AG04450 (cell line): ENCODE data around the gene DGAT2L6. TPM values are rescaled to one million over a fixed set of nuclear protein-coding genes. Genes with fewer than 3 reads are reported as not detected.

Experiments used
- CTCF ChIA-PET: fragments of 300-600, 350-600 bp; formaldehyde crosslinking; extraction: SDS; loops from one replicate; lab custom pipeline; 2022; ENCODE audit warnings: antibody characterized with exemption, inconsistent platforms; lab: Charles Lee
- POLR2A ChIA-PET: fragments of 350-600 bp; formaldehyde crosslinking; extraction: SDS; loops from one replicate; lab custom pipeline; 2021; ENCODE audit warnings: antibody characterized with exemption, inconsistent platforms; lab: Yijun Ruan, JAX
- DNase-seq: peaks from one replicate; pipeline ENCODE4 v3.0.0-alpha.2; 2011; ENCODE audit warnings: low read depth, low spot score
- H3K27ac ChIP-seq: one replicate; pipeline ENCODE4 v1.5.1; 2012; ENCODE audit warnings: low read depth, low read length, control low read depth
- H3K27me3 ChIP-seq: one replicate; pipeline ENCODE4 v1.6.0; 2012; ENCODE audit warnings: low read length; ENCODE audit not compliant: control insufficient read depth, insufficient read depth
- H3K4me3 ChIP-seq: 2 replicates; pipeline ENCODE4 v1.5.1; 2011; ENCODE audit warnings: mild to moderate bottlenecking, low read depth, low read length, control low read depth
- H3K9me3 ChIP-seq: 2 replicates; pipeline ENCODE4 v1.5.1; 2012; ENCODE audit warnings: low read length; ENCODE audit not compliant: control insufficient read depth, insufficient read depth
- CTCF ChIP-seq: IDR thresholded peaks from 2 replicates; pipeline ENCODE4 v1.5.1; 2011; ENCODE audit warnings: low read depth, low read length, control low read depth, inconsistent platforms
- polyA plus RNA-seq: library from polyadenylated mRNA; depleted of rRNA; stranded (reverse); fragments of >200 nt; gene quantifications from 2 replicates; pipeline ENCODE4 v1.2.3, GENCODE V29; 2011

The DGAT2L6 gene
- polyA plus RNA-seq, 1 experiment: not detected

- POLR2A ChIA-PET: no interaction called here
- CTCF ChIA-PET: interaction anchor here (0.6 kb wide), 1 partner anchor 10 kb away, joined by 3 read pairs; no protein-coding TSS in a partner anchor
- H3K4me3 ChIP-seq: no peak overlapping the region
- no peaks in the 10 kb centered on the region for H3K9me3 ChIP-seq
- TF ChIP-seq CTCF: no peak
- no peak for DNase-seq
- no peaks in the 10 kb centered on the region for H3K27me3 ChIP-seq
- no peak overlapping the region for H3K27ac ChIP-seq
Observed at GRCh38 chrX:70219938-70220764, 42.9 kb downstream of the DGAT2L6 start.

DNA sequence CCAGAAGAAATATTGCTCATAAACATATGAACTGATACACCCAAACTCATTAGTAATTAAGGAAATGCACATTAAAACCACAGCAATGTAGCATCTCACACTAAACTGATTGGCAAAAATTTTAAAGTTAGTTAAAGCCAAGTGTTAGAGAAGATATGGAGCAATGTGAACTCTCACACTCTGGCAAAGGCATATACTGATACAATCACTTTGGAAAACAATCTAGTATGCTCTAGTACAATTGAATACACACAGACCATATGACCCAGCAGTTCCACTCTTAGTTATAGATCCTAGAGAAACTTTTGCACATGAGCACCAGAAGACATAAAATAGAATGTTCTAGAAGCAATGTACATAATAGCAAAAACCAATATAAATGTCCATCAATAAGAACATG lies 48.8 kb downstream of the DGAT2L6 start:
- no peak for DNase-seq
- POLR2A ChIA-PET: no interaction called here
- CTCF ChIA-PET: no interaction called here
- Histone ChIP-seq H3K9me3 (no peaks in the 10 kb centered on the region), H3K27ac (no peak overlapping the region), H3K4me3 (no peak overlapping the region), H3K27me3 (no peaks in the 10 kb centered on the region)
- no peak for TF ChIP-seq CTCF

DNA sequence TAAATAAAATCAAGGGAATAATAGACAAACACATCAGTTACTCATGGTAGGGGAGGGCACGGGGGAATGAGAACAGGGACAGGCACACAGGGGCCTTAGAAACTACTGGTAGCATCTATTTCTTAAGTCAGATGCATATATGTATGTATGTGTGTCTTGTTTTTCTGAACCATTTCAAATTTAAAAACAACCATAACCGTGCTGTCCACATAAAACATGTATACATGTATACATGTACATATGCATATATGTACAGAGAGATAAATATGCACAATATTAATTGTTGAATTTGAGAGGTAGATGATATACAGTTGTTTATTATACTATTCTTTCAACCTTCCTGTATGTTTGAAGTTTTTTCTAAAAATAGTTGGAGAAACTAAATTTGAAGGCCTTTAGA lies 49.4 kb downstream of the DGAT2L6 start:
- no peak for TF ChIP-seq CTCF
- no peak overlapping the region for H3K27ac ChIP-seq
- ChIA-PET POLR2A (no interaction called here), CTCF (no interaction called here)
- H3K9me3 ChIP-seq: no peaks in the 10 kb centered on the region
- H3K4me3 ChIP-seq: no peak overlapping the region
- H3K27me3 ChIP-seq: no peaks in the 10 kb centered on the region
- DNase-seq: no peak

DNA sequence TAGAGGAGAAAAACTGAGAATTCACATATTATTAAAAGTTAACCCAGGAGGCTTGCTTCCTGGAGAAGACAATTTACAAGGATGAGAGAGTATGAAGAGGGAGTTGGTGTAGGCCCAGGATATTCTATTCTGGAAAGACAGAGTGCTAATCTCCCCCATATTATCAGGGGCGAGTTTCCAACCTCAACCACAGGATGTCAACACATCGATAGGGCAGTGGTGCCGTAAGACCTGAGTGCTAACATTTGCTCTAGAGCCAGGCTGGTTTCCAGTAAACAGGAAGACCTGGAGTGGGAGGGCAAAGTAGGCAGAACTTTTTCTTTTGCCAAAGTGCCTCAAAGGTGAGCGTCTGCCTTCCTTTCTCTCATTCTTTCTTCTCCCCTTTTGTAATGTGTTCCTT lies 54.4 kb downstream of the DGAT2L6 start:
- POLR2A ChIA-PET: no interaction called here
- DNase-seq: no peak
- Histone ChIP-seq H3K4me3 (no peak overlapping the region), H3K9me3 (no peaks in the 10 kb centered on the region), H3K27ac (no peak overlapping the region), H3K27me3 (no peaks in the 10 kb centered on the region)
- CTCF ChIA-PET: no interaction called here
- no peak for TF ChIP-seq CTCF

DNA sequence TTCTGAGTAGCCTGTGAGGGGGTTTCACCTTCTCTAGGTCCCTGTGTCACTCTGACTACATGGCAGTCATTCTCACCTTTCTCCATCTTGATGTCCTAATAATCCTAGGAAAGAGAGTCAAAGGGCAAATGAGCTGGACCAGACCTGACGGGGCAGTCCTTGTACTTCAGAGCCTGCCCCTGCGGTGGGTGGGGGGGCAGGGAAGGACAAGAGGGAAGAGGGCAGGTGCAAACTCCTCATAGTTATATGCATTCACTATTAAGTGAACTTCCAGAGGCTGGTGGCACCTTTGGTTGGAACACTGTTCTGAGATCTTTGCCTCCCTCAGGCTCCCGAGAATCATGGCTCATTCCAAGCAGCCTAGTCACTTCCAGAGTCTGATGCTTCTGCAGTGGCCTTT lies 57.1 kb downstream of the DGAT2L6 start, which contains the start of gene AWAT1:
Gene AWAT1 (plus strand): TSS at position 301 of the 400 bp plus-strand sequence. CDS start 41 bp downstream, at position 342.
- Histone ChIP-seq H3K27ac (no peak within 1 kb of the TSS), H3K27me3 (no peaks in the 10 kb centered on the region), H3K9me3 (no peaks in the 10 kb centered on the region), H3K4me3 (no peak within 1 kb of the TSS)
- CTCF ChIA-PET: no interaction called here
- no peak for DNase-seq
- no peak for TF ChIP-seq CTCF
- POLR2A ChIA-PET: no interaction called here
